ENCODE data around the gene GATA6. TPM values are rescaled to one million over a fixed set of nuclear protein-coding genes. Genes with fewer than 3 reads are reported as not detected.

The GATA6 gene
- total and polyA plus RNA-seq, 10 of the 15 experiments (the other 5 are each of a cell fraction or from before 2014, with no cell fraction given) = 0.04 to 0.05 TPM; not detected in 8

DNA sequence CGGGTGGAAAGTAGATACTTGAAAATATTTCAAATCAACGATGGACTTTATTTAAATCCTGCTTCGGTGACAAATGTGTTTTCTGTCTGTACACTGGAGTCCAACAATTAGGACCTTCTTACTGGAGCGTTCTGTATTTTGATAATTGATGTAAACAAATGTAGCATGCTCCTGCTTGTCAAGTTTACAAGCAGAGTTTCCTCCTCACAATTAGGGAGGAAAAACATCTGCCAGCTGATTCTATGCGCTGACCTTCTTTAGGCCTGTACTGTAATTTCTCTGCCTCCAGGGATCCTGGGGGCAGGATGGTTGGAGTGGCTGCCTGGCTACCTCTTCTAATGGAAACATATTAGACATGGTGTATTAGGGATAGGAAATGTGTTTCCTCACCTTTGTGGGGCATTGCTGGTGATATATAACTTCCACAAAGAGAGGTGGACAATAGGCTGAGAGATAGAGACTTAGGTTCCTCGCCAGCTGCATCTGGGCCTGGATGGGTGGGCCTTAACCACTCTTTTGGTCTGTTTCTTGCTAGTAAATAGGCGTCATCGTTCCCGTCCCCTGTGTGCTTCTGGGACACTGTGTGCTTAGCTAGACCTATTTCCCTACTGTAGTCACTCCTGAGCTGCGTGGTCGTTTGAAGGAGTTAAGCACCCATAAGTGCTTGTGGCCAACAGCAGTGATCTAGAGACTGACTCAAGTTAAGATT, 19.3 kb downstream of the GATA6 start:
- ChIA-PET CTCF (no interaction called here), SMC1A (ENCODE audit: uncharacterized antibody, unreplicated experiment) (no interaction called here), POLR2A (no interaction called here), RAD21 (ENCODE audit: unreplicated experiment) (no interaction called here)
- no peak overlapping the region for H3K27ac ChIP-seq (ENCODE audit: control insufficient read depth, insufficient read depth)
- H3K4me1 ChIP-seq (ENCODE audit: control insufficient read depth, insufficient read depth, low read length) = no peaks in the 10 kb centered on the region
- no peak overlapping the region for H3K9ac ChIP-seq (ENCODE audit: control insufficient read depth, insufficient read depth, low read length)
- H3K36me3 ChIP-seq (ENCODE audit: control insufficient read depth in 2 of 2, insufficient read depth in 2 of 2, low read length in 1 of 2) = no peaks in the 10 kb centered on the region
- no peaks in the 10 kb centered on the region for H3K79me2 ChIP-seq (ENCODE audit: control insufficient read depth, insufficient read depth, low read length)
- BruUV-seq (replicated peaks) = no TSS peak
- no peaks in the 10 kb centered on the region; a peak in 2 of 4 replicates for H3K27me3 ChIP-seq (replicated peaks in 1 of 2; ENCODE audit: control insufficient read depth in 2 of 2, insufficient read depth in 2 of 2, low read length in 1 of 2)
- intact Hi-C loops (cut with micrococcal nuclease; ENCODE audit: unreplicated experiment) (no loop called here), in situ Hi-C loops (cut with MboI) (no loop called here)
- ATAC-seq = no peak
- FAIRE-seq = no peak
- no peak overlapping the region for H2AFZ ChIP-seq (ENCODE audit: control insufficient read depth, low read depth, low read length)
- 45% methylated on average over 11 of the region's 11 CpGs for whole genome bisulfite sequencing (ENCODE audit: insufficient coverage, insufficient replicate concordance, low lambda C conversion rate, missing lambda C conversion rate)
- H3K9me3 ChIP-seq (replicated peaks; ENCODE audit: control insufficient read depth, insufficient read depth, low read length) = no peaks in the 10 kb centered on the region
- H3K4me3 ChIP-seq = no peak overlapping the region
- no peak for DNase-seq (ENCODE audit: low read depth, low spot score)
- H3K4me2 ChIP-seq (ENCODE audit: control insufficient read depth, insufficient read depth) = no peak overlapping the region
- H4K20me1 ChIP-seq (ENCODE audit: control insufficient read depth, insufficient read depth) = no peaks in the 10 kb centered on the region
- TF ChIP-seq IKZF1 (conservative IDR thresholded peaks at IDR 0.05) (no peak), JUND (IDR thresholded peaks at IDR 0.05; ENCODE audit: low read depth, low read length) (no peak), RFX5 (IDR thresholded peaks at IDR 0.05; ENCODE audit: low read depth, low read length) (no peak), JUNB (IDR thresholded peaks at IDR 0.05) (no peak), KDM1A (IDR thresholded peaks at IDR 0.05; ENCODE audit: borderline replicate concordance) (no peak), BHLHE40 (IDR thresholded peaks at IDR 0.05; ENCODE audit: borderline replicate concordance in 1 of 2, low read depth in 2 of 2, low read length in 1 of 2) (no peak)
- TF ChIP-seq, protein P1, sequence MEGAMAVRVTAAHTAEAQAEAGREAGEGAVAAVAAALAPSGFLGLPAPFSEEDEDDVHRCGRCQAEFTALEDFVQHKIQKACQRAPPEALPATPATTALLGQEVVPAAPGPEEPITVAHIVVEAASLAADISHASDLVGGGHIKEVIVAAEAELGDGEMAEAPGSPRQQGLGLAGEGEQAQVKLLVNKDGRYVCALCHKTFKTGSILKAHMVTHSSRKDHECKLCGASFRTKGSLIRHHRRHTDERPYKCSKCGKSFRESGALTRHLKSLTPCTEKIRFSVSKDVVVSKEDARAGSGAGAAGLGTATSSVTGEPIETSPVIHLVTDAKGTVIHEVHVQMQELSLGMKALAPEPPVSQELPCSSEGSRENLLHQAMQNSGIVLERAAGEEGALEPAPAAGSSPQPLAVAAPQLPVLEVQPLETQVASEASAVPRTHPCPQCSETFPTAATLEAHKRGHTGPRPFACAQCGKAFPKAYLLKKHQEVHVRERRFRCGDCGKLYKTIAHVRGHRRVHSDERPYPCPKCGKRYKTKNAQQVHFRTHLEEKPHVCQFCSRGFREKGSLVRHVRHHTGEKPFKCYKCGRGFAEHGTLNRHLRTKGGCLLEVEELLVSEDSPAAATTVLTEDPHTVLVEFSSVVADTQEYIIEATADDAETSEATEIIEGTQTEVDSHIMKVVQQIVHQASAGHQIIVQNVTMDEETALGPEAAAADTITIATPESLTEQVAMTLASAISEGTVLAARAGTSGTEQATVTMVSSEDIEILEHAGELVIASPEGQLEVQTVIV (IDR thresholded peaks at IDR 0.05; ENCODE audit: borderline replicate concordance, partially characterized antibody) = no peak
- TF ChIP-seq, protein P2, sequence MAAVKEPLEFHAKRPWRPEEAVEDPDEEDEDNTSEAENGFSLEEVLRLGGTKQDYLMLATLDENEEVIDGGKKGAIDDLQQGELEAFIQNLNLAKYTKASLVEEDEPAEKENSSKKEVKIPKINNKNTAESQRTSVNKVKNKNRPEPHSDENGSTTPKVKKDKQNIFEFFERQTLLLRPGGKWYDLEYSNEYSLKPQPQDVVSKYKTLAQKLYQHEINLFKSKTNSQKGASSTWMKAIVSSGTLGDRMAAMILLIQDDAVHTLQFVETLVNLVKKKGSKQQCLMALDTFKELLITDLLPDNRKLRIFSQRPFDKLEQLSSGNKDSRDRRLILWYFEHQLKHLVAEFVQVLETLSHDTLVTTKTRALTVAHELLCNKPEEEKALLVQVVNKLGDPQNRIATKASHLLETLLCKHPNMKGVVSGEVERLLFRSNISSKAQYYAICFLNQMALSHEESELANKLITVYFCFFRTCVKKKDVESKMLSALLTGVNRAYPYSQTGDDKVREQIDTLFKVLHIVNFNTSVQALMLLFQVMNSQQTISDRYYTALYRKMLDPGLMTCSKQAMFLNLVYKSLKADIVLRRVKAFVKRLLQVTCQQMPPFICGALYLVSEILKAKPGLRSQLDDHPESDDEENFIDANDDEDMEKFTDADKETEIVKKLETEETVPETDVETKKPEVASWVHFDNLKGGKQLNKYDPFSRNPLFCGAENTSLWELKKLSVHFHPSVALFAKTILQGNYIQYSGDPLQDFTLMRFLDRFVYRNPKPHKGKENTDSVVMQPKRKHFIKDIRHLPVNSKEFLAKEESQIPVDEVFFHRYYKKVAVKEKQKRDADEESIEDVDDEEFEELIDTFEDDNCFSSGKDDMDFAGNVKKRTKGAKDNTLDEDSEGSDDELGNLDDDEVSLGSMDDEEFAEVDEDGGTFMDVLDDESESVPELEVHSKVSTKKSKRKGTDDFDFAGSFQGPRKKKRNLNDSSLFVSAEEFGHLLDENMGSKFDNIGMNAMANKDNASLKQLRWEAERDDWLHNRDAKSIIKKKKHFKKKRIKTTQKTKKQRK (IDR thresholded peaks at IDR 0.05; ENCODE audit: low read depth, low read length) = no peak
- TF ChIP-seq, protein P3, sequence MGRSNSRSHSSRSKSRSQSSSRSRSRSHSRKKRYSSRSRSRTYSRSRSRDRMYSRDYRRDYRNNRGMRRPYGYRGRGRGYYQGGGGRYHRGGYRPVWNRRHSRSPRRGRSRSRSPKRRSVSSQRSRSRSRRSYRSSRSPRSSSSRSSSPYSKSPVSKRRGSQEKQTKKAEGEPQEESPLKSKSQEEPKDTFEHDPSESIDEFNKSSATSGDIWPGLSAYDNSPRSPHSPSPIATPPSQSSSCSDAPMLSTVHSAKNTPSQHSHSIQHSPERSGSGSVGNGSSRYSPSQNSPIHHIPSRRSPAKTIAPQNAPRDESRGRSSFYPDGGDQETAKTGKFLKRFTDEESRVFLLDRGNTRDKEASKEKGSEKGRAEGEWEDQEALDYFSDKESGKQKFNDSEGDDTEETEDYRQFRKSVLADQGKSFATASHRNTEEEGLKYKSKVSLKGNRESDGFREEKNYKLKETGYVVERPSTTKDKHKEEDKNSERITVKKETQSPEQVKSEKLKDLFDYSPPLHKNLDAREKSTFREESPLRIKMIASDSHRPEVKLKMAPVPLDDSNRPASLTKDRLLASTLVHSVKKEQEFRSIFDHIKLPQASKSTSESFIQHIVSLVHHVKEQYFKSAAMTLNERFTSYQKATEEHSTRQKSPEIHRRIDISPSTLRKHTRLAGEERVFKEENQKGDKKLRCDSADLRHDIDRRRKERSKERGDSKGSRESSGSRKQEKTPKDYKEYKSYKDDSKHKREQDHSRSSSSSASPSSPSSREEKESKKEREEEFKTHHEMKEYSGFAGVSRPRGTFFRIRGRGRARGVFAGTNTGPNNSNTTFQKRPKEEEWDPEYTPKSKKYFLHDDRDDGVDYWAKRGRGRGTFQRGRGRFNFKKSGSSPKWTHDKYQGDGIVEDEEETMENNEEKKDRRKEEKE (IDR thresholded peaks at IDR 0.05) = no peak
- TF ChIP-seq, protein P4, sequence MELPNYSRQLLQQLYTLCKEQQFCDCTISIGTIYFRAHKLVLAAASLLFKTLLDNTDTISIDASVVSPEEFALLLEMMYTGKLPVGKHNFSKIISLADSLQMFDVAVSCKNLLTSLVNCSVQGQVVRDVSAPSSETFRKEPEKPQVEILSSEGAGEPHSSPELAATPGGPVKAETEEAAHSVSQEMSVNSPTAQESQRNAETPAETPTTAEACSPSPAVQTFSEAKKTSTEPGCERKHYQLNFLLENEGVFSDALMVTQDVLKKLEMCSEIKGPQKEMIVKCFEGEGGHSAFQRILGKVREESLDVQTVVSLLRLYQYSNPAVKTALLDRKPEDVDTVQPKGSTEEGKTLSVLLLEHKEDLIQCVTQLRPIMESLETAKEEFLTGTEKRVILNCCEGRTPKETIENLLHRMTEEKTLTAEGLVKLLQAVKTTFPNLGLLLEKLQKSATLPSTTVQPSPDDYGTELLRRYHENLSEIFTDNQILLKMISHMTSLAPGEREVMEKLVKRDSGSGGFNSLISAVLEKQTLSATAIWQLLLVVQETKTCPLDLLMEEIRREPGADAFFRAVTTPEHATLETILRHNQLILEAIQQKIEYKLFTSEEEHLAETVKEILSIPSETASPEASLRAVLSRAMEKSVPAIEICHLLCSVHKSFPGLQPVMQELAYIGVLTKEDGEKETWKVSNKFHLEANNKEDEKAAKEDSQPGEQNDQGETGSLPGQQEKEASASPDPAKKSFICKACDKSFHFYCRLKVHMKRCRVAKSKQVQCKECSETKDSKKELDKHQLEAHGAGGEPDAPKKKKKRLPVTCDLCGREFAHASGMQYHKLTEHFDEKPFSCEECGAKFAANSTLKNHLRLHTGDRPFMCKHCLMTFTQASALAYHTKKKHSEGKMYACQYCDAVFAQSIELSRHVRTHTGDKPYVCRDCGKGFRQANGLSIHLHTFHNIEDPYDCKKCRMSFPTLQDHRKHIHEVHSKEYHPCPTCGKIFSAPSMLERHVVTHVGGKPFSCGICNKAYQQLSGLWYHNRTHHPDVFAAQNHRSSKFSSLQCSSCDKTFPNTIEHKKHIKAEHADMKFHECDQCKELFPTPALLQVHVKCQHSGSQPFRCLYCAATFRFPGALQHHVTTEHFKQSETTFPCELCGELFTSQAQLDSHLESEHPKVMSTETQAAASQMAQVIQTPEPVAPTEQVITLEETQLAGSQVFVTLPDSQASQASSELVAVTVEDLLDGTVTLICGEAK (IDR thresholded peaks at IDR 0.05; ENCODE audit: borderline replicate concordance) = no peak

Data from GM12878 (cell line).